PFSK-1 (cell line): Measurements from ENCODE around the gene RAB3GAP1.

ENCODE experiments used
- POLR2AphosphoS5 ChIP-seq: IDR thresholded peaks from 2 replicates; pipeline ENCODE4 v1.6.1; 2012; ENCODE audit warnings: low read depth, mild to moderate bottlenecking, control low read depth, low read length, moderate library complexity
- REST ChIP-seq, 2 experiments: IDR thresholded peaks; 2 replicates each; pipeline versions ENCODE4 v1.6.1 to v1.8.0; 2011 to 2012; ENCODE audit warnings: low read depth in 2 of 2, low read length in 2 of 2, control low read depth in 1 of 2, inconsistent platforms in 1 of 2, mild to moderate bottlenecking in 1 of 2, moderate library complexity in 1 of 2; ENCODE audit not compliant: insufficient read depth in 1 of 2
- SIN3A ChIP-seq: IDR thresholded peaks from 2 replicates; pipeline ENCODE4 v1.6.1; 2012; ENCODE audit warnings: mild to moderate bottlenecking, low read length, moderate library complexity, borderline replicate concordance; ENCODE audit not compliant: insufficient read depth
- TAF1 ChIP-seq: IDR thresholded peaks from 2 replicates; pipeline ENCODE4 v1.6.1; 2012; ENCODE audit warnings: low read length, control low read depth, borderline replicate concordance; ENCODE audit not compliant: insufficient read depth

- no peak for TF ChIP-seq REST (IDR thresholded peaks at IDR 0.05; ENCODE audit: insufficient read depth in 1 of 2, low read depth in 2 of 2, low read length in 2 of 2)
- TF ChIP-seq POLR2AphosphoS5, result no peak
- TF ChIP-seq SIN3A, result no peak
- no peak for TF ChIP-seq TAF1
These were observed 61.2 kb downstream of the RAB3GAP1 start for GRCh38 chr2:135113322-135113721.
